Gastrocnemius medialis (tissue), 4 donors: Measurements from ENCODE around the gene ARMS2.

Experiments used
- POLR2A ChIP-seq, 2 donors: fragments of 450-650 bp; IDR thresholded peaks; one replicate each; pipeline ENCODE4 v1.6.1; 2017; ENCODE audit warnings: antibody characterized with exemption in 2 of 2, mild to moderate bottlenecking in 2 of 2, moderate library complexity in 2 of 2
- TF ChIP-seq, protein P1 (sequence below), 5 experiments: fragments of 450-650 bp in 3 of 5; fragments of 200-600 bp in 2 of 5; sonication (generic) in 2 of 5; IDR thresholded peaks in 4 of 5; conservative IDR thresholded peaks in 1 of 5; 1 replicate in 4 of 5; 2 replicates in 1 of 5; pipeline ENCODE4 v1.5.1; 2016 to 2019; ENCODE audit warnings: antibody characterized with exemption in 5 of 5, mild to moderate bottlenecking in 3 of 5, moderate library complexity in 3 of 5

DNA sequence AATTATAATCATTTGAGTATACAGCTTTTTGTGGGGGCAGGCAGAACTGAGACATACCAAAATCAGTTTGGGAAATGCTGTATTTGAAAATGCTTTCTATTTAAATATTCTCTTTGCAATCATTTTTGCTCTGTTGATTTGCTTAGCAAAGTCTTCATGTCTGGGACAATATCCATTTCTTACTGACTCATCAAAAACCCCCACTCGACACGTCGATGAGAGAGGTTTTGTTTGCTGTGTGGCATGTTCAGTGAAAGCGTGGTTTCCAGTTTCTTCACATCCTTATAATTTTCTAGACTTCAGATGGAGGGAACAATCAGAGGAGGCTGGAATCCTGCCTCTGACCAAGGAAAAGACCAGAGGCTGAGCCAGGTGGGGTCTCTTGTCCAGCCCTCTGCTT lies 35.8 kb downstream of the ARMS2 start:
- TF ChIP-seq, protein P1, sequence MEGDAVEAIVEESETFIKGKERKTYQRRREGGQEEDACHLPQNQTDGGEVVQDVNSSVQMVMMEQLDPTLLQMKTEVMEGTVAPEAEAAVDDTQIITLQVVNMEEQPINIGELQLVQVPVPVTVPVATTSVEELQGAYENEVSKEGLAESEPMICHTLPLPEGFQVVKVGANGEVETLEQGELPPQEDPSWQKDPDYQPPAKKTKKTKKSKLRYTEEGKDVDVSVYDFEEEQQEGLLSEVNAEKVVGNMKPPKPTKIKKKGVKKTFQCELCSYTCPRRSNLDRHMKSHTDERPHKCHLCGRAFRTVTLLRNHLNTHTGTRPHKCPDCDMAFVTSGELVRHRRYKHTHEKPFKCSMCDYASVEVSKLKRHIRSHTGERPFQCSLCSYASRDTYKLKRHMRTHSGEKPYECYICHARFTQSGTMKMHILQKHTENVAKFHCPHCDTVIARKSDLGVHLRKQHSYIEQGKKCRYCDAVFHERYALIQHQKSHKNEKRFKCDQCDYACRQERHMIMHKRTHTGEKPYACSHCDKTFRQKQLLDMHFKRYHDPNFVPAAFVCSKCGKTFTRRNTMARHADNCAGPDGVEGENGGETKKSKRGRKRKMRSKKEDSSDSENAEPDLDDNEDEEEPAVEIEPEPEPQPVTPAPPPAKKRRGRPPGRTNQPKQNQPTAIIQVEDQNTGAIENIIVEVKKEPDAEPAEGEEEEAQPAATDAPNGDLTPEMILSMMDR (IDR thresholded peaks at IDR 0.05 in 4 of 5, conservative IDR thresholded peaks at IDR 0.05 in 1 of 5) = no peak
- no peak for TF ChIP-seq POLR2A (IDR thresholded peaks at IDR 0.05)
